GM12878 (cell line): Measurements from ENCODE around the gene NMT1. TPM values are rescaled to one million over a fixed set of nuclear protein-coding genes. Genes with fewer than 3 reads are reported as not detected.

ENCODE experiments used
- CHD2 ChIP-seq: IDR thresholded peaks from 2 replicates; pipeline ENCODE4 v1.6.1; 2011; ENCODE audit warnings: low read depth, low read length, improper control_type of control experiment, borderline replicate concordance
- E4F1 ChIP-seq: fragments of 450-650 bp; IDR thresholded peaks from 2 replicates; pipeline ENCODE4 v1.6.1; 2018; ENCODE audit warnings: borderline replicate concordance, mild to moderate bottlenecking; ENCODE audit not compliant: partially characterized antibody
- EGR1 ChIP-seq, 2 experiments: IDR thresholded peaks; 1 replicate in 1 of 2; 2 replicates in 1 of 2; pipeline ENCODE4 v1.6.1; 2011 to 2012; ENCODE audit warnings: low read depth in 2 of 2, low read length in 2 of 2, borderline replicate concordance in 1 of 2, mild to moderate bottlenecking in 1 of 2, moderate library complexity in 1 of 2
- EP300 ChIP-seq, 2 experiments: fragments of 150-350 bp in 1 of 2; IDR thresholded peaks; 2 replicates each; pipeline ENCODE4 v1.6.1; 2011 to 2012; ENCODE audit warnings: low read depth in 2 of 2, low read length in 2 of 2, borderline replicate concordance in 1 of 2, improper control_type of control experiment in 1 of 2, inconsistent platforms in 1 of 2; ENCODE audit not compliant: control insufficient read depth in 1 of 2
- EZH2 ChIP-seq: IDR thresholded peaks from 2 replicates; pipeline ENCODE4 v1.6.1; 2012; ENCODE audit warnings: low read depth, mild to moderate bottlenecking, control low read depth, inconsistent platforms, low read length, borderline replicate concordance; ENCODE audit not compliant: control insufficient read depth
- GATAD2B ChIP-seq: fragments of 450-650 bp; conservative IDR thresholded peaks from 2 replicates; pipeline ENCODE4 v1.6.1; 2017; ENCODE audit warnings: low read depth, mild to moderate bottlenecking, moderate library complexity
- HCFC1 ChIP-seq: fragments of 150-350 bp; IDR thresholded peaks from 2 replicates; pipeline ENCODE4 v1.6.1; 2014; ENCODE audit warnings: low read length
- HDAC6 ChIP-seq: fragments of 200-600 bp; sonication (generic); IDR thresholded peaks from one replicate; pipeline ENCODE4 v1.8.0; 2017; ENCODE audit warnings: antibody characterized with exemption; ENCODE audit not compliant: unreplicated experiment
- KAT2A ChIP-seq: conservative IDR thresholded peaks from 2 replicates; pipeline ENCODE4 v1.6.1; 2011; ENCODE audit warnings: low read depth, low read length; ENCODE audit not compliant: control insufficient read depth
- NFXL1 ChIP-seq: fragments of 450-650 bp; IDR thresholded peaks from 2 replicates; pipeline ENCODE4 v1.6.1; 2017; ENCODE audit warnings: antibody characterized with exemption, mild to moderate bottlenecking, borderline replicate concordance
- NFYA ChIP-seq: IDR thresholded peaks from 2 replicates; pipeline ENCODE4 v1.6.1; 2011; ENCODE audit warnings: low read depth, mild to moderate bottlenecking, low read length, improper control_type of control experiment, borderline replicate concordance
- NFYB ChIP-seq: IDR thresholded peaks from 2 replicates; pipeline ENCODE4 v1.6.1; 2011; ENCODE audit warnings: low read depth, mild to moderate bottlenecking, low read length, improper control_type of control experiment, moderate library complexity; ENCODE audit not compliant: insufficient read depth
- NRF1 ChIP-seq: conservative IDR thresholded peaks from 2 replicates; pipeline ENCODE4 v1.6.1; 2011; ENCODE audit warnings: mild to moderate bottlenecking, low read depth, low read length, improper control_type of control experiment
- PBX3 ChIP-seq: IDR thresholded peaks from 2 replicates; pipeline ENCODE4 v1.6.1; 2011; ENCODE audit warnings: mild to moderate bottlenecking, low read depth, low read length, moderate library complexity; ENCODE audit not compliant: insufficient replicate concordance
- POLR2AphosphoS2 ChIP-seq: IDR thresholded peaks from 2 replicates; pipeline ENCODE4 v1.6.1; 2011; ENCODE audit warnings: low read depth, mild to moderate bottlenecking, low read length, improper control_type of control experiment, moderate library complexity
- RAD21 ChIP-seq: IDR thresholded peaks from 2 replicates; pipeline ENCODE4 v1.6.1; 2011; ENCODE audit warnings: mild to moderate bottlenecking, low read depth, low read length, moderate library complexity; ENCODE audit not compliant: insufficient read depth
- RAD51 ChIP-seq: fragments of 450-650 bp; IDR thresholded peaks from 2 replicates; pipeline ENCODE4 v1.6.1; 2016; ENCODE audit warnings: moderate library complexity, mild to moderate bottlenecking, inconsistent platforms
- SMAD5 ChIP-seq: IDR thresholded peaks from 2 replicates; pipeline ENCODE4 v1.6.1; 2016; ENCODE audit warnings: antibody characterized with exemption, low read depth
- SREBF1 ChIP-seq: IDR thresholded peaks from 2 replicates; pipeline ENCODE4 v1.6.1; 2012; ENCODE audit warnings: mild to moderate bottlenecking, low read length
- WRNIP1 ChIP-seq: IDR thresholded peaks from 2 replicates; pipeline ENCODE4 v1.6.1; 2011; ENCODE audit warnings: low read depth, low read length, improper control_type of control experiment, borderline replicate concordance
- ZBTB4 ChIP-seq: fragments of 450-650 bp; formaldehyde crosslinking; IDR thresholded peaks from 2 replicates; pipeline ENCODE4 v1.4.0; 2022; ENCODE audit warnings: mild to moderate bottlenecking, moderate library complexity
- ZNF207 ChIP-seq: fragments of 450-650 bp; IDR thresholded peaks from 2 replicates; pipeline ENCODE4 v1.6.1; 2014; ENCODE audit warnings: antibody characterized with exemption, mild to moderate bottlenecking, borderline replicate concordance
- polyA plus RNA-seq, 11 experiments: library from polyadenylated mRNA; depleted of rRNA in 4 of 11; unstranded in 6 of 11; stranded (reverse) in 5 of 11; fragments of >200 nt; fragmentation: Nextera tagmentation in 4 of 11; fragmentation: Illumina TruSeq in 1 of 11; extraction: Ambion mirVana in 4 of 11; extraction: Trizol in 1 of 11; gene quantifications; 1 replicate in 1 of 11; 2 replicates in 10 of 11; pipeline versions ENCODE4 v1.2.1 to v1.2.3, GENCODE V29; 2011 to 2016; ENCODE audit warnings: inconsistent platforms in 2 of 11, missing spikeins in 2 of 11, low read depth in 1 of 11
- total RNA-seq, 4 experiments: library from RNA; depleted of rRNA in 3 of 4; stranded (reverse); fragments of >200 nt in 3 of 4; fragmentation: Illumina TruSeq in 1 of 4; extraction: Trizol in 1 of 4; gene quantifications; 2 replicates each; pipeline versions ENCODE4 v1.2.1 to v1.2.3, GENCODE V29; 2013 to 2021

The NMT1 gene
- total and polyA plus RNA-seq, 10 of the 15 experiments (the other 5 are each of a cell fraction or from before 2014, with no cell fraction given): 96.7 to 395 (median 222) TPM

GRCh38 chr17:45051060-45051719, 9.9 kb upstream of the NMT1 start, which contains the start of gene DCAKD (continued):
- TF ChIP-seq E4F1: no peak
- no peak for TF ChIP-seq RAD51
- TF ChIP-seq NFYB: peak; percentile 49; the same call in 1 of the 2 replicates
- no peak for TF ChIP-seq HDAC6
- peak; percentile 89 for TF ChIP-seq ZNF207
- no peak for TF ChIP-seq NRF1
- TF ChIP-seq ZBTB4 (CRISPR knock-in tag): no peak
- TF ChIP-seq RAD21: no peak
- no peak for TF ChIP-seq EP300 (IDR thresholded peaks at IDR 0.05; ENCODE audit: borderline replicate concordance in 1 of 2, control insufficient read depth in 1 of 2, low read depth in 2 of 2, low read length in 2 of 2)
- TF ChIP-seq WRNIP1: no peak
- no peak for TF ChIP-seq PBX3
- peak; percentile 39; the same call in 1 of the 2 replicates for TF ChIP-seq CHD2
- no peak for TF ChIP-seq NFXL1
- no peak for TF ChIP-seq SREBF1
- TF ChIP-seq EZH2: no peak
- TF ChIP-seq GATAD2B: peak; percentile 79; the same call in 1 of the 2 replicates
- TF ChIP-seq POLR2AphosphoS2: peak; percentile 77; the same call in 1 of the 2 replicates
- peak; percentile 52; the same call in 1 of the 2 replicates for TF ChIP-seq SMAD5
- TF ChIP-seq HCFC1: no peak
- TF ChIP-seq NFYA: no peak
- TF ChIP-seq EGR1 (IDR thresholded peaks at IDR 0.05; ENCODE audit: borderline replicate concordance in 1 of 2, low read depth in 2 of 2, low read length in 2 of 2): peak in 1 of 2 experiments; percentile 71; a peak in 2 of 3 replicates
- no peak for TF ChIP-seq KAT2A
